GM18861 (cell line): ENCODE data around the gene PRKCE.
"Not testable (repeated sequence)": the region's sequence is repeated elsewhere in the genome, so short reads cannot be mapped to it uniquely, and the experiment has no call there.

Source experiments
- ATAC-seq: cut with Tn5 transposase; IDR thresholded peaks from one replicate; pipeline ENCODE4 v1.9.1; 2021; ENCODE audit not compliant: unreplicated experiment

PRKCE gene

GRCh38 chr2:46198966-46199365, 547.5 kb downstream of the PRKCE start:
- ATAC-seq = no peak

GRCh38 chr2:46200100-46200690, 548.7 kb downstream of the PRKCE start:
- ATAC-seq = no peak

DNA sequence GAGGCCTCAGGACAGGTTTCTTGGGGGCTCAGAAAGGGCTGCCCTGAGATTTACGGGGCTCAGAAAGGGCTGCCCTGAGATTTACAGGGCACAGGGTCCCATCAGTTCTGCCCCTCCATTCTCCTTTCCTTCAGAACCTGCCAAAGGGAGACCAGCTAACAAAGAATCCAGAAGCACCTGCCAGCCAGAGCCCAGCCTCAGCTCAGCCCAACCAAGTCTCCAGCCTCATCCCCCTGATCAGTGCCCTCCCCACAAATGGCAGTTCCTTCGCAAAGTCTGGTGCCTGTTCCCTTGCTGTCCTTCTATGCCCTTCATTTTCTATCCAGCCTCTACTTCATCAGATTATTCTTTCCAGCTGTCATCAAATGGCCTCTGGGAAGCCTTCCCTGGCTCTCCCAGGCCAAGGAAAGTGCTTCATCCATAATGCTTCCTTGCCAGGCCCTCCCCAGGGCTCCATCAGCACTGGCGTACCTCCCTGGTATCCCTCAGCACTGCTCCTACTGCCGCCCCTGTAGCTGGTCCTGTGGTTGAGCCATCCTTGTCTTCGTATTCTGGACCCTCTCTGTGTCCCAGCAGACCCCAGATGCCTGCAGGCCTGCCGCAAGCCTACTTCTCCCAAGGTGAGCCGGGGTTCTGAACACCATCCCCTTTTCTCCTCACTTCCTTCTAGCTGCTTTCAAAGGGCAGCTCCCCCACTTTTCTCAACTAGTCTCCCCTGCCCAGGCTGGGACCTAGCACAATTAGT, 549.6 kb downstream of the PRKCE start:
- no peak for ATAC-seq

- no peak for ATAC-seq
These were observed 551.0 kb downstream of the PRKCE start for GRCh38 chr2:46202453-46202852.

GRCh38 chr2:46202987-46203386, 551.5 kb downstream of the PRKCE start:
- no peak for ATAC-seq

DNA sequence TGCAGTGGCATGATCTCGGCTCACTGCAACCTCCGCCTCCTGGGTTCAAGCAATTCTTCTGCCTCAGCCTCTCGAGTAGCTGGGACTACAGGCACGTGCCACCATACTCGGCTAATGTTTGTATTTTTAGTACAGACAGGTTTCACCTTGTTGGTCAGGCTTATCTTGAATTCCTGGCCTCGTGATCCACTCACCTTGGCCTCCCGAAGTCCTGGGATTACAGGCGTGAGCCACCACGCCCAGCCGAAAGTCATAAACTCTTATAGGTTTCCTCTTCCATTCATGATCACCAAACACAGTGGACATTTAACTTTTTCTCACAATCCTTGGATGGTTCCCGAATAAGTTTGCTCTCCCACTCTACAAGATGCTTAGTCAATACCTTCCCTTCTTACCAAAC, 552.2 kb downstream of the PRKCE start:
- ATAC-seq = not testable (repeated sequence)

GRCh38 chr2:46207591-46207990, 556.1 kb downstream of the PRKCE start:
- ATAC-seq = no peak

DNA sequence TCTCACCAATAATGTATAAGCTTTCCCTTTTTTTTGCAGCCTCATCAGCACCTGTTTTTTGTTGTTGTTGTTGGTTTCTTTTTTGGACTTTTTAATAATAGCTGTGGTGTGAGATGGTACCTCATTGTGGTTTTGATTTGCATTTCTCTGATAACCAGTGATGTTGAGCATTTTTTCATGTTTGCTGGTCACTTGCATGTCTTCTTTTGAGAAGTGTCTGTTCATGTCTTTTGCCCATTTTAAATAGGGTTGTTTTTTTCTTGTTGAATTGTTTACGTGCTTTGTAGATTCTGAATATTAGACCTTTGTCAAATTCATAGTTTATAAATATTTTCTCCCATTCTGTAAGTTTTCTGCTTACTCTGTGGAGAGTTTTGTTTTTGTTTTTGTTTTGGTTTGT, 557.3 kb downstream of the PRKCE start:
- no peak for ATAC-seq

DNA sequence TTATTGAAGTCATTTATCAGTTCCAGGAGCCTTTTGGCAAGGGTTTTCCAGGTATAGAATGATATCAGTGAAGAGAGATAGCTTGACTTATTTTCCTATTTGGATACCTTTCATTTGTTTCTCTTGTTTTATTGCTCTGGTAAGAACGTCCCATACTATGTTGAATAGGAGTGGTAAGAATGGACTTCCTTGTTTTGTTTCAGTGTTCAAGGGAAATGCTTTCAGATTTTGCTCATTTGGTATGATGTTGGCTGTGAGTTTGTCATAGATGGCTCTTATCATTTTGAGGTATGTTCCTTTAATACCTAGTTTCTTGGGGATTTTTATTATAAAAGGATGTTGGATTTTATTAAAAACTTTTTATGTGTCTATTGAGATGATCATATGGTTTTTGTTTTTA, 558.6 kb downstream of the PRKCE start:
- ATAC-seq = no peak

GRCh38 chr2:46211461-46211860, 560.0 kb downstream of the PRKCE start:
- no peak for ATAC-seq

DNA sequence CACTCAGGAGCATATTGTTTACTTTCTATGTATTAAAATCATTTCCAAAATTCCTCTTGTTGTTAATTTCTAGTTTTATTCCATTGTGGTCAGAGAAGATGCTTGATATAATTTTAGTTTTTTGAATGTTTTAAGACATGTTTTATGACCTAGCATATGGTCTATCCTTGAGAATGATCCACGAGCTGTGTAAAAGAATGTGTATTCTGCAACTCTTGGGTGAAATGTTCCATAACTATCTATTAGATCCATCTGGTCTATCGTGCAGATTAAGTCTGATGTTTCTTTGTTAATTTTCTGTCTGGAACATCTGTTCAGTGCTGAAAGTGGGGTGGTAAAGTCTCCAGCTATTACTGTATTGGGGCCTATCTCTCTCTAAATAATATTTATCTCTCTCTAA, 562.4 kb downstream of the PRKCE start:
- no peak for ATAC-seq

- ATAC-seq = no peak
These were observed 564.7 kb downstream of the PRKCE start for GRCh38 chr2:46216213-46216612.

DNA sequence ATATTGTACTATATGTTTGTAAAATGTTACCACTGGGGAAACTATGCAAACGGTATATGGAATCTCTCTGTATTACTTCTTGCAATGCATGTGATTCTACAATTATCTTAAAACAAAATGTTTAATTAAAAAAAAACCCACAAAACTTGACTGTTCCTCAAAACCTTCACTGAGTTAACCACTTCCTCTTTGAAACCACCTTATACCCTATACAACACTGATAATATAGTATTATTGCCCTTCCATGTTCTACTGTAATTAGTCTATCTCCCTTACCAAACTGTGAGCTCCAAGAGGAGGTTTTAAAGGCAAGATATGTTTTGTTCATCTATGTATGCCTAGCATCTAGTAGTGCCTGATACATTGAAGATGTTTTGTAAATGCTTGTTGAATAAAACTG, 572.0 kb downstream of the PRKCE start:
- ATAC-seq = not testable (repeated sequence)

DNA sequence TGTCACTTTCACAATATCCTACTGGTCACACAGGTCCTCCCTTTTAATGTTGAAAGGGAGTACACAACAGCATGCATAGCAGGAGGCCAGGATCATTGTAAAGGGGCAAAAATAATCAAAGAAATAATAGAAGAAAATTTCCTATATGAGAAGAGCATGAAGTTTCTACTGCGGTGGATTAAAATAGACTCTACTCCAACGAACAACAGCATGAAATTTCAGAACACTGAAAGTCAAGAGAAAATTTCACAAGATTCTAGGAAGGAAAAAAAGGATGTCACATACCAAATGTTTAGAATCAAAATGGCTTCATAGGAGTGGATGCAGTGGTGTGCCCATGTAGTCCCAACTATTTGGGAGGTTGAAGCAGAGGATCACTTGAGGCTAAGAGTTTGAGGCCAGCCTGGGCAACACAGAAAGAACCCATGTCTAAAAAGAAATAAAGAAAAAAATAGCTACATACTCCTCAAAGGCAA, 573.7 kb downstream of the PRKCE start:
- no peak for ATAC-seq

DNA sequence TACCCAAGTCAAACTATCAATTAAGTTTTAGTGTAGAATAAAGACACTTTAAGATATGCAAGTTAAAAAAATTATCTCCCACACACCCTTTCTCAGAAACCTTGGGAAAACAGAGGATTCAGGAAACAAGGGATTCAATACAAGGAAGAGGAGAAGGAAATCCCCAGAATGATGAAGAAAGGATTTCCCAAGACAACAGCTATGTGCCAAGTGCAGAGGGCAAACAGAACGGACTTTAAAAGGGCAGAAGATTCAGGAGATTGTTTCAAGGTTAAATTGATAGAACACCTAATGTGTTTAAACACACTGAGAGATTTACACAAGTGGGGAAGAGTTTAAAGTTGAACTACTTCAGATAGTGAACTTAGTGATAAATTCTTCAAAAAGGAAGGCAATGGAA, 574.3 kb downstream of the PRKCE start:
- no peak for ATAC-seq

- ATAC-seq = no peak
These were observed 575.1 kb downstream of the PRKCE start for GRCh38 chr2:46226620-46227019.

DNA sequence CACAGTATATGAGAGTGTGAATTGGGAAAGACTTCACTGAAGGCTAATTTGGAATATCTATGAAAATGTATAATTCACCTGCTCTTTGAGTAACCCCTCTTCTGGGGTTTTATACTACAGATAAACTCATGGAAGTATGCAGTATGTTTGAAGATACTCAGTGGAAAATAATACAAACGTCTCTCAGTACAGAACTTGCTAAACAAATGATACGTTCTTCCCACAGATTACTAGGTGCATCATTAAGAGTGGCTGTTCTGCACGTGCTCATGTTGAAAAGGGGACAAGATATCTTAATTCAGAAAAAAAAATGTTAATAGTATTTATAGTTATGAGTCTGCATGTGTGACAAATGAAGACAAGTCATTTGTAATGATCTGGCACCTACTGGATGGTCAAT, 575.5 kb downstream of the PRKCE start:
- no peak for ATAC-seq

DNA sequence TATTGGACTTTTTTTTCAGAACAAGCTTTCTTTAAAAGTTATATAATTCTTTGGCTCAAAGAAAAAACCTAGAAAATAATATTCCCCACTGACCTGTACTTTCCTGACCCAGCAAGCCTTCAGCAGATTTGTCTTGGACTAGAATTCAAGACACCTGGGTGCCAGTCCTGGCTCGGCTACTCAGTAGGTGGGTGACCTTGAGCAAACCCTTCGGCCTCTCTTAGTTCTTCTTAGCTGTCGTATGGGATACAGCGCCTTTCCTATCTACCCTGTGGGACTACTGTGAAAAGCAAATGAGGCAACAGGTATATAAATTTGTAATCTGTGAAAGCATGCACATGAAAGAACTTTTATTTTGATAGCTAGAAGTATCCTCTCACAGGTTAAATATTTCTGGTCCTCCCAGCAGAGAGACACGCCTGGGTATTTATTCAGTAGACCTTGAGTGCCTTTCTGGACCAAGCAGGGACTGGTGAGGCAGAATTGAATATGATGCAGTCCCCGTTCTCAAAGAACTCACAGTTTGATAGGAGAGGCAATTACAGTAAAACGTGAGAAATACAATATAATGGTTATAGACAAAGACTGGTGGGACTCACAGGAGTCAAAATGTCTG, 576.3 kb downstream of the PRKCE start:
- ATAC-seq = no peak

DNA sequence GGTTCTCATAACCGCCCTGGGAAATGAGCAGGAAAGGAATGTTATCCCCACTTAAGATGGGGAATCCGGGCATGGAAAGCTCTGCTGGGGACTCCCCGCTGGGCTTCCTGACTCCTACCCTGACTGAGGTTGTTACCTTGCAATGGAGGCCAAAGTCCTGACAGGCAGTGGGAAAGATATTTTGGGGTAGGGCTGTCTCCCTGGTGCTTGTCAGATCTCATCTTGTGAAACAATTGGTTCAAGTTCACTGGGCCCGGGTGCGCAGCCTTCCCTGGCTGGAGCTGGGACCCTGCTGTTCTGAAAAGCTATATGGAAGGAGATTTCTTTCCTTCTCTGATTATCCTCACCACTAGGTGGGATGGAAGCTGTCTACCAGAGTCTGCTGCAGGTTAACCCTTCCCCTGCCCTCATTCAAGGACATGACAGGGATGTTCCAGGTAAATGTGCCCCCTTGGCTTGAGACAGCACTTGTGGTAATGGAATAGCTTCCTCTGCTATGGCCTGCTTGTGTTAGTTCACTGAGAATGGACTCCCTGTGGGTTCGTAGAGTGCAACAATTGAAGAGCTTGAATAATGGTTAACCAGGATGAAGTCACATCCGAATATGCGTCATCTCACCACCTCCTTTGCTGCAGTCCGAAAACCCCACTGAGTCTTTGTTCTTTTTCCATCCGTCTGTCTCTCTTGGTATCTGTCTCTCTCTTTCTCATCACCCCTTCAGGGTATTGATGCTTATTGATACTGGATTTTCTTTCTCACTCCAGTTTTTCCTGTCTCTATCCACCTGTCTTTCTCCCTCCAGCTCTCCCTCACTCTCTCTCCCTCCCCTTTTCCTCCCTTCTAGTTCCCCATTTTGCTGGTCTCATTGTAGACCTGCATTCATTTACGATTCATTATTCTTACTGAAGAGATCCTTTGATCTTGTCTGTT, 577.9 kb downstream of the PRKCE start:
- ATAC-seq = peak; percentile 62

- ATAC-seq = peak; percentile 67
These were observed 578.7 kb downstream of the PRKCE start for GRCh38 chr2:46230115-46230571.
